GM21367 (cell line): Measurements from ENCODE around the gene ENTPD7.
"Not testable (repeated sequence)": the region's sequence is repeated elsewhere in the genome, so short reads cannot be mapped to it uniquely, and the experiment has no call there.

Source experiments
- ATAC-seq: cut with Tn5 transposase; IDR thresholded peaks from one replicate; pipeline ENCODE4 v1.9.1; 2021; ENCODE audit not compliant: unreplicated experiment

Gene ENTPD7

DNA sequence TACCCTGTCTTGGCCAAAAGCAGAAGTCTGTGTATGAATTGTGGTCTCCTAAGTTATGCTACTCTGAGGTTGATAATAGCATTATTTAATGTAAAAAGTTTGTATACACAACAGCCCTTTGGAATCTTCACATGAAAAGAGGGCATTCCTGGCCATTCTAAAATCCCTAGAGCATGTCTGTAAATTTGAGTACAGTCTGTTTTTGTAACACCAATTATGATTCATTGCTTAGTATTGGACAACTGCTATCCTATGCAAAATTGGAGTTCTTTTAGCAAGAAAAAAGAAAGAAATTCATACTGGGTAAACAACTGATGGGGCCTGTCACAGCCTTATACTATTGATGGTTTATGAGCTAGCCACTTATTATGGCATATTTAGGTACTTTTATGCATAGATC lies 82.9 kb downstream of the ENTPD7 start:
- no peak for ATAC-seq

DNA sequence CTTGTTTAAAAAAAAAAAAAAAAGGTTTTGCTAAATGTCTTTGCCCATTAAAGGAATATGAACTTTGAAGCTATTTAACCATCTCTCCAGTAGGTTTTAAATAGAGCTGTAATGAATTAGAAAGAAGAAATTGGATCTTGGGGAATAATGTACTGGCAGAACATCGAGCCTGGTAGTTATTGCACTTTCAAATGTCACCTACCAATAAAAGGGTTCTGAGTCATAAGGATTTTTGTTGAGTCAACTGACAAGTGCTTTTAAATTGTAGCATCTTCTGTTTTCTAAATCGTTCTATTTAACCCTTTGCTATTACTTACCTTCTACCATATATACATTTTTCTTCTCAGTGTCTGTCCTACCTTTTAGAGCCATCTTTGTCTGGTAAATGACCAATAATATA lies 83.4 kb downstream of the ENTPD7 start:
- ATAC-seq = no peak

DNA sequence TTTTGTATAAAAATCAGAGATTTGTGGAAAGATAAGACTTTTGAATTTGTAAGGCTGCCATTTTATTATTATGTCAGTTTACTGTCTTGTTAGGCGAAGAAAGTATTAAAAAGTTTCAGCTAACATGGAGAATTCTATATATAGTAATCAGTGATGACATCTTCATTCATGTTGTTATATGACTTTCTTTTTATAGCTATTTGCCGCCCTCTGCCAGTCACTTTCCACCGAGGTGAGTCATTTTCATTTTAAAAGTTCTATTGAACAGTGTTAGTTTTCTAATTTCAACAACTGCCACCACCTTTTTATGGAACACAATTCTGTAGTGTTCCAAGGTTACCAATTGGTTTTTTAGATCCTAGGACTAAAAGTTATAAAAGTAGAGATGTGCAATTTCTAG lies 84.5 kb downstream of the ENTPD7 start:
- ATAC-seq = no peak

DNA sequence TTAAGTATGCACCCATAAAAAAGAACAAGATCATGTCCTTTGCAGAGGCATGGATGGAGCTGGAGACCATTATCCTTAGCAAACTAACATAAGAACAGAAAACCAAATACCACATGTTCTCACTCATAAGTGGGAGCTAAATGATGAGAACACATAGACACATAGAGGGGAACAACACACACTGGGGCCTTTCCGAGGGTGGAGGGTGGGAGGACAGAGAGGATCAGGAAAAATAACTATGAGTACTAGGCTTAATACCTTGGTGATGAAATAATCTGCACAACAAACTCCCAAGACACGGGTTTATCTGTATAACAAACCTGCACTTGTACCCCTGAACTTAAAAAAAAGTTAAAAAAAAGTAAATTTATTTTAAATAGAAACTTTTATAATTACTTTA lies 86.9 kb downstream of the ENTPD7 start:
- ATAC-seq = not testable (repeated sequence)

DNA sequence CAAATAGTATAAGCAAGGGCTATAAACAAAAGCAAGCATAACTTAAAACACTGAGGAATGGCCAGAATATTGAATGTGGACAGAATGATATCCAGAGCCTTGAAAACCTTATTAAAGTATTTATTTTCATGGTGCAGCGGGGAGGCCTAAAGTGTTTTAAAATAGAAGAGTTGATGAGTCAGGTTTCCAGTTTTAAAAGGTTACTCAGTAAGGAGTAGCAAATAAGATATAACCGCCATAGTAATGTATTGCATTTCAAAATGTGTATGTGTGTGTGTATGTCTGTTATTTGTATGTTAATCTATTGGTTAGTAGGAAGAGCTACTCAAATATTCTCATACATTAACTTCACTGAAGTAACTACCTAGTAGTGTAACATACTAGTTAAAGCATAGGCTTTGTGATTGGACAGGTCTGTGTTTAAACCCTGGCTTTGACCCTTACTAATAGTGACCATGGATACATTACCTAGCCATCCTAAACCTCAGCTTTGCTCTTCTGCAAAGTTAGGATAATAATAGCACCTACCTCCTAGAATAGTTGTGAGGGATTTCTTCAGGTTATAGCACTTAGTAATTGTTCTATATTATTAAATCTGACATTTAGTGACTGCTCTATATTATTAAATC lies 89.6 kb downstream of the ENTPD7 start:
- no peak for ATAC-seq

DNA sequence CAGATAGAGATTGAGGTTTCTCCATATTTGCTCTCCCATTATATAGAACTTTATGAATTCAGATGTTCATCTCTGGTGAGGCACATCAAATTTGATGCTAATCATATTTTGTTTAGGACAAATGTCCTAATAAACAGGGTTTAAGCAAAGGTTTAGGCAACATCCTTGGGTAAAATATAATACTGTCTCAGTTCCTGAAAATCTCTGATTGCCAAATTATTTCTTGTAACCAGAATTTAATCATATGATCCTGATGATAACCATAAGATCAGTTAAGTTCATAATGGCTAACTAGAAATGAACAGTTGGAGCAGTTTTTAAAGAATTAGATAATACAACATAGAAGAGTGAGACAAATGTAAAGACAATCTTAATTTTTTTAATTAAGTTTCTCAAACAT lies 91.3 kb downstream of the ENTPD7 start:
- ATAC-seq = no peak

DNA sequence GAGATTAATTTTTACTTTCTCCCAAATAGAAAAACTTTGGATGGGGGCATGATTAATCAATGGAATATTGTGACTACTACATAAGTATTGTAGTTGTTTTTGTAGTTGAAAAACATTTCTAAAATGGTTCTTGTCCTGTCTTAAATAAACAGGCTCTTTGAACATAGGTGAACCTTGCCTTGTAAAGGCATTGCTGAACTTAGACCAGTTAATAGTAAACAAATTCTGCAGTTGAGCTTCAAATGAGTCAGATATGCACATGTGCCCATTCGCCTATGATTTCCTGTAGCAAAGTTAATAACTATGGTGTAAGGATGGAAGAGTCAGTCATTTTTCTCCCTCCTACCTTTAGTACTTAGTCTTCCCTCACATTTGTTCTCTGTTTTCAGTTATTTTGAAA lies 95.4 kb downstream of the ENTPD7 start:
- no peak for ATAC-seq
